Measurements from ENCODE around the gene FAM131A.
A peak's percentile ranks its signal among the peaks of the same experiment; 100 is the strongest.

FAM131A gene

GRCh38 chr3:184316792-184317191 is 20.6 kb upstream of the FAM131A start:
- no peak for DNase-seq (ENCODE audit: low read depth)

GRCh38 chr3:184317201-184317600 is 20.2 kb upstream of the FAM131A start:
- no peak for DNase-seq (ENCODE audit: low read depth)

- DNase-seq (ENCODE audit: low read depth): peak; percentile 37
Observed at GRCh38 chr3:184320104-184320445, 17.3 kb upstream of the FAM131A start.

- no peak for DNase-seq (ENCODE audit: low read depth)
Observed at GRCh38 chr3:184321666-184322065, 15.7 kb upstream of the FAM131A start.

- DNase-seq (ENCODE audit: low read depth): no peak
Observed at GRCh38 chr3:184322731-184323487, 14.5 kb upstream of the FAM131A start.

- no peak for DNase-seq (ENCODE audit: low read depth)
Observed at GRCh38 chr3:184323696-184324095, 13.7 kb upstream of the FAM131A start.

- no peak for DNase-seq (ENCODE audit: low read depth)
Observed at GRCh38 chr3:184325269-184325668, 12.1 kb upstream of the FAM131A start.

- no peak for DNase-seq (ENCODE audit: low read depth)
Observed at GRCh38 chr3:184325715-184326369, 11.6 kb upstream of the FAM131A start.

GRCh38 chr3:184327171-184327570 is 10.2 kb upstream of the FAM131A start:
- no peak for DNase-seq (ENCODE audit: low read depth)

- DNase-seq (ENCODE audit: low read depth): no peak
Observed at GRCh38 chr3:184328516-184328915, 8.9 kb upstream of the FAM131A start.

GRCh38 chr3:184332370-184333090 is 4.9 kb upstream of the FAM131A start:
- no peak for DNase-seq (ENCODE audit: low read depth)

GRCh38 chr3:184333190-184333589 is 4.2 kb upstream of the FAM131A start:
- DNase-seq (ENCODE audit: low read depth): no peak

- DNase-seq (ENCODE audit: low read depth): no peak
Observed at GRCh38 chr3:184333700-184334099, 3.7 kb upstream of the FAM131A start.

- peak; percentile 21 for DNase-seq (ENCODE audit: low read depth)
Observed at GRCh38 chr3:184334470-184335158, 2.8 kb upstream of the FAM131A start.

GRCh38 chr3:184335291-184335660 is 2.1 kb upstream of the FAM131A start:
- DNase-seq (ENCODE audit: low read depth): no peak

- peak; percentile 77 for DNase-seq (ENCODE audit: low read depth)
Observed at GRCh38 chr3:184335661-184336546, 1.5 kb upstream of the FAM131A start.

GRCh38 chr3:184336547-184337398 is 627 bp upstream of the FAM131A start:
- no peak for DNase-seq (ENCODE audit: low read depth)

GRCh38 chr3:184337981-184338380 is 581 bp downstream of the FAM131A start:
- no peak for DNase-seq (ENCODE audit: low read depth)

GRCh38 chr3:184338511-184338945 is 1.1 kb downstream of the FAM131A start:
- no peak for DNase-seq (ENCODE audit: low read depth)

GRCh38 chr3:184339001-184339400 is 1.6 kb downstream of the FAM131A start:
- no peak for DNase-seq (ENCODE audit: low read depth)

All from stimulated activated CD8-positive, alpha-beta memory T cell treated with anti-CD3 and anti-CD28 coated beads, Interleukin-4, amount 100 ng/mL, for 24 hours (primary cell).